ENCODE data around the gene SLC1A2.

GRCh38 chr11:35318309-35318708, 101.0 kb downstream of the SLC1A2 start:
- TF ChIP-seq CTCF (IDR thresholded peaks at IDR 0.05) (no peak), POLR2A (IDR thresholded peaks at IDR 0.05) (no peak)

All from thyroid gland (tissue), 4 donors.